Activated naive CD4-positive, alpha-beta T cell treated with anti-CD3 and anti-CD28 coated beads, Interleukin-2, amount 50 U/mL, for 72 hours (primary cell): Measurements from ENCODE around the gene MLPH. TPM values are rescaled to one million over a fixed set of nuclear protein-coding genes. Genes with fewer than 3 reads are reported as not detected.
A peak's percentile ranks its signal among the peaks of the same experiment; 100 is the strongest.

Source experiments
- ATAC-seq, 2 donors: fragments of 150-1000 bp; cut with Tn5 transposase; 2 replicates each; pipeline ENCODE4 v1.10.0; 2021; ENCODE audit warnings: mild to moderate bottlenecking in 2 of 2, moderate library complexity in 2 of 2
- DNase-seq, 2 donors: peaks; one replicate each; pipeline ENCODE4 v3.0.0; 2021 to 2022; ENCODE audit warnings: low spot score in 2 of 2
- H3K27ac Mint-ChIP-seq, 2 donors: one replicate each; pipeline ENCODE4 v1.8.0; 2022; ENCODE audit warnings: mild to moderate bottlenecking in 2 of 2, mixed read lengths in 2 of 2
- H3K36me3 Mint-ChIP-seq, 2 donors: one replicate each; pipeline ENCODE4 v1.8.0; 2022; ENCODE audit warnings: mixed read lengths in 2 of 2
- H3K9me3 Mint-ChIP-seq, 2 donors: one replicate each; pipeline ENCODE4 v1.8.0; 2022; ENCODE audit warnings: mixed read lengths in 2 of 2
- total RNA-seq, 2 donors: library from RNA; stranded (reverse); gene quantifications; one replicate each; pipeline ENCODE4 v1.2.3, GENCODE V29; 2022

The MLPH gene
- total RNA-seq, 2 donors from 2014 or later: not detected

GRCh38 chr2:237500681-237501424 is 13.8 kb downstream of the MLPH start:
- Mint-ChIP-seq H3K27ac (no peak overlapping the region), H3K9me3 (no peaks in the 10 kb centered on the region), H3K36me3 (no peaks in the 10 kb centered on the region)
- DNase-seq (no peak), ATAC-seq (peak in 1 of 2 donors; percentile 66)

GRCh38 chr2:237501892-237502513 is 15.0 kb downstream of the MLPH start:
- DNase-seq: no peak
- Mint-ChIP-seq H3K9me3 (no peaks in the 10 kb centered on the region), H3K27ac (no peak overlapping the region), H3K36me3 (no peaks in the 10 kb centered on the region)
- ATAC-seq: no peak

GRCh38 chr2:237503201-237503600 is 16.1 kb downstream of the MLPH start:
- ATAC-seq: no peak
- no peaks in the 10 kb centered on the region for H3K9me3 Mint-ChIP-seq

GRCh38 chr2:237505188-237505939 is 18.3 kb downstream of the MLPH start:
- H3K9me3 Mint-ChIP-seq: no peaks in the 10 kb centered on the region
- H3K27ac Mint-ChIP-seq: peak overlapping the region in 1 of 2 donors; percentile 30
- no peaks in the 10 kb centered on the region for H3K36me3 Mint-ChIP-seq
- no peak for DNase-seq
- ATAC-seq: no peak

More at GRCh38 chr2:237503201-237503600, 16.1 kb downstream of the MLPH start:
- no peak for DNase-seq
- no peaks in the 10 kb centered on the region for H3K36me3 Mint-ChIP-seq
- no peak overlapping the region for H3K27ac Mint-ChIP-seq

- H3K27ac Mint-ChIP-seq: no peak overlapping the region
- ATAC-seq: peak in 1 of 2 donors; percentile 59
- H3K36me3 Mint-ChIP-seq: no peaks in the 10 kb centered on the region
Measured at GRCh38 chr2:237507512-237507911, 20.5 kb downstream of the MLPH start.

GRCh38 chr2:237508361-237508760 is 21.3 kb downstream of the MLPH start:
- Mint-ChIP-seq H3K27ac (no peak overlapping the region), H3K36me3 (no peaks in the 10 kb centered on the region), H3K9me3 (no peaks in the 10 kb centered on the region)
- DNase-seq (no peak), ATAC-seq (no peak)

More at GRCh38 chr2:237507512-237507911, 20.5 kb downstream of the MLPH start:
- H3K9me3 Mint-ChIP-seq: no peaks in the 10 kb centered on the region
- DNase-seq: no peak

- ATAC-seq: no peak
- H3K9me3 Mint-ChIP-seq: no peaks in the 10 kb centered on the region
Measured at GRCh38 chr2:237509151-237509550, 22.1 kb downstream of the MLPH start.

GRCh38 chr2:237509905-237510304 is 22.9 kb downstream of the MLPH start:
- DNase-seq: no peak
- no peak for ATAC-seq
- H3K27ac Mint-ChIP-seq: no peak overlapping the region
- H3K36me3 Mint-ChIP-seq: no peaks in the 10 kb centered on the region
- no peaks in the 10 kb centered on the region for H3K9me3 Mint-ChIP-seq

More at GRCh38 chr2:237509151-237509550, 22.1 kb downstream of the MLPH start:
- Mint-ChIP-seq H3K27ac (no peak overlapping the region), H3K36me3 (no peaks in the 10 kb centered on the region)
- DNase-seq: no peak

GRCh38 chr2:237510502-237511217 is 23.6 kb downstream of the MLPH start:
- Mint-ChIP-seq H3K9me3 (no peaks in the 10 kb centered on the region), H3K36me3 (no peaks in the 10 kb centered on the region), H3K27ac (no peak overlapping the region)
- DNase-seq: no peak
- ATAC-seq: no peak

- Mint-ChIP-seq H3K36me3 (no peaks in the 10 kb centered on the region), H3K9me3 (no peaks in the 10 kb centered on the region), H3K27ac (no peak overlapping the region)
- ATAC-seq (no peak), DNase-seq (no peak)
Measured at GRCh38 chr2:237511433-237511832, 24.4 kb downstream of the MLPH start.

- H3K27ac Mint-ChIP-seq: no peak overlapping the region
- H3K9me3 Mint-ChIP-seq: no peaks in the 10 kb centered on the region
- no peaks in the 10 kb centered on the region for H3K36me3 Mint-ChIP-seq
- DNase-seq: no peak
- ATAC-seq: no peak
Measured at GRCh38 chr2:237511885-237512405, 24.9 kb downstream of the MLPH start.

GRCh38 chr2:237512774-237513466 is 25.9 kb downstream of the MLPH start:
- no peaks in the 10 kb centered on the region for H3K36me3 Mint-ChIP-seq
- DNase-seq: peak; percentile 67 to 80
- H3K27ac Mint-ChIP-seq: no peak overlapping the region
- H3K9me3 Mint-ChIP-seq: no peaks in the 10 kb centered on the region
- peak; percentile 81 to 84 for ATAC-seq

- H3K9me3 Mint-ChIP-seq: no peaks in the 10 kb centered on the region
- H3K36me3 Mint-ChIP-seq: no peaks in the 10 kb centered on the region
- H3K27ac Mint-ChIP-seq: no peak overlapping the region
- ATAC-seq (no peak), DNase-seq (no peak)
Measured at GRCh38 chr2:237513693-237514092, 26.6 kb downstream of the MLPH start.

- ATAC-seq (no peak), DNase-seq (no peak)
- H3K9me3 Mint-ChIP-seq: no peaks in the 10 kb centered on the region
- H3K27ac Mint-ChIP-seq: peak overlapping the region; percentile 22 to 45
- H3K36me3 Mint-ChIP-seq: no peaks in the 10 kb centered on the region
Measured at GRCh38 chr2:237514474-237515130, 27.6 kb downstream of the MLPH start.

GRCh38 chr2:237515166-237515565 is 28.1 kb downstream of the MLPH start:
- Mint-ChIP-seq H3K27ac (peak overlapping the region in 1 of 2 donors; percentile 22), H3K9me3 (no peaks in the 10 kb centered on the region), H3K36me3 (no peaks in the 10 kb centered on the region)
- DNase-seq: no peak
- no peak for ATAC-seq
